Stimulated activated CD4-positive, alpha-beta T cell treated with anti-CD3 and anti-CD28 coated beads, Interleukin-1b, Interleukin-23, amount 100 ng/mL, for 1 hour (primary cell): Measurements from ENCODE around the gene VGLL3.
"Not testable (repeated sequence)": the region's sequence is repeated elsewhere in the genome, so short reads cannot be mapped to it uniquely, and the experiment has no call there.

Experiments
- DNase-seq, 2 donors: peaks; one replicate each; pipeline ENCODE4 v3.0.0-alpha.2; 2020; ENCODE audit warnings: low read depth in 2 of 2

Gene VGLL3

GRCh38 chr3:86989611-86990010, 1.3 kb downstream of the VGLL3 start:
- DNase-seq, result no peak

GRCh38 chr3:86989006-86989405, 1.9 kb downstream of the VGLL3 start:
- no peak for DNase-seq

DNA sequence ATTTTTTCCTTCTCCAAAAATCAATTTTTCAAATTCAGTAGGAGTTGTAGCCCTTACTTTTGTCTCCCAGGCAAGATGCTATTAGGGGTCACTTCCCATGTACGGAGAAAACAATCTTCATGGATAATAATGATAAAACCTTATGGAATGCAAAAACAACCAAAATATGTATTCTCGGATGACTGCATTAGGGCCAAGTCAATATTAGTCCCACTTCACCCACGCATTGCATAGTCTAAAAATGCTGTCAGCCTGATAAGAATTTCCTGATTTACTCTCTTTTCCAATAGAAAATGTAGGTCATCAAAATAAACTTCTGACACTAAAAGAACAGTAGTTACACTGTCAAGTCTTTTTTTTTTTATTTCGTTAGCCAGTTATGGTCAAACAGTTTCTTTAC, 2.7 kb downstream of the VGLL3 start:
- DNase-seq, result no peak

GRCh38 chr3:86987421-86987715, 3.6 kb downstream of the VGLL3 start:
- no peak for DNase-seq

DNA sequence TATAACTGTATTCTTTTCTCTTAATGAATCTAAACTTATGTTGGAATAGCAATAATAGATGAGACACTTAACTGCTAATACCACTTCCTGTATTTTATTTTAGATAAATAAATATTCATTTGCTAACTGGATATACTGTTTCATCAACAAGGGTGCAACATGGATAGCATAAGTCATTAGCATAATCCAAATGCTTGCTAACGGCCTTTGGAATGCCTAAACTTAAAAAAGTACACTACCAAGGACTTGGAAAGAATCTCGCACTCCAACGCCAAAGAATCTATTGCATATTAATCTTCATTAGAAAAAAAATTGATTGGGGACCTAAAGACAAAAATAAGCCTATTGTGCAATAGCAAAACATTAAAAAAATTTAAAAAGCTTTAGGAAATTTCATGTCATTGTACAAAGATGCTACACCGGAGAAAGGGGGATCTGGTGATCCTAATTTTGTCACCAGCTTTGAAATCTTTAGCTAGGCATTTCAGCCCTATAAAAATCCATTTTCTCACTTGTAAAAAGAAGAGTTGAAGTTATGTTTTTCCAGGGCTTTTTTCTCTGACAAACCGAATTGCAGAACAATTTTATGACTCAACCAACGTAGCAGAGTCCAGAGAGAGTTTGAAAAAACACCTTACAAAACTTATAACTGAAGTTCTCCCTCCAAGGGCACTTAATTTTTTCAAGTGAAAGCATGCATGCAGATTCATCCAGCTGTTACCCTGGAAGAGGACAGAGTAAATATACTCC, 4.1 kb downstream of the VGLL3 start:
- no peak for DNase-seq

DNA sequence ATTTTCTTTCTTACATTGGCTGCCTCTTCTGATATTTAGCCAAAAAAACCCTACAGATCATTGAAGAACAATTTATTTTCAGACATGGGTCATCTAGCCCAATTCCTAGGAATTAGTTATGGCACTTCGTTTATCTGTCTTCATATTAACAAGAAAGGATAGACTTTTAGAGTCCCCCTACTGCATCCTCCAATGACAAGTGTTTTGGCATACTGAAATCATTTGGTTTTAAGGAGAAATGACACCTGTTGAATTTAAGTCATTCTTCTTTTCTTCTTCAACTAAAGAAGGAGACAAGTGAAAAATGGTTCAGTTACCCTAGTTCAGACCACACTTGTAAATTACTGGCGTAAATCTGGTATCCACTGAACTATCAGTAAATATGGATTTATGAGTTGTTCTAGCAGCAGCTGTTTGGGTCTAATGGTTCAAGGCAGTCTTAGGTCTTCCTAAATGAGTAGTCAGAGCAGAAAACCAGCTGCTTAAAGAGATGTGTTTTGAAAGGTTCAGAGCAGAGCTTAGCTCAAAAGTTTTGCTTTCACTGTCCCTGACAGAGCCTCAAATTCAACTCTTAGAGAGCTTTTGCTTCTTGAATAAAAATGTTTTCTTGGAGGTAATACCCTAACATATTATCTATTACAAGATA, 5.6 kb downstream of the VGLL3 start:
- no peak for DNase-seq

DNA sequence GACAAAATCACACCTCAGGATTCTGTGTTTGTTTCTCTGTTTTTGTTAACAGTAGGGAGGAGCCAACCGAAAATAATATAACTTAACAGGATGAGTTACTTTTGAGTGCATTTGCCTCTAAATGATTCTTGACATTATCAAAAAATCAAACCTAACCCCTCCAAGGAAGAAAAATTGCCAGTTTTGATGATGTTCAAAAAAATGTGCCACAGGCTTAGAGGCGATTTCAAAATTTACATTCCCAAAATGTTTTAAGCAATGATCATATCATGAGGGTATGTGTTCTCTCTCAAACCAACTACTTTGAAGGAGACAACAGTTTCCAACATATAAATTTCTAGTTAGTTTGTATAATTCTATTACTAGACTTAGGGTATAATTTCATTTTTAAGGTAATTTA, 6.7 kb downstream of the VGLL3 start:
- DNase-seq, result no peak

- no peak for DNase-seq
Observed at GRCh38 chr3:86982883-86983282, 8.1 kb downstream of the VGLL3 start.

- no peak for DNase-seq
Observed at GRCh38 chr3:86978111-86978551, 12.8 kb downstream of the VGLL3 start.

DNA sequence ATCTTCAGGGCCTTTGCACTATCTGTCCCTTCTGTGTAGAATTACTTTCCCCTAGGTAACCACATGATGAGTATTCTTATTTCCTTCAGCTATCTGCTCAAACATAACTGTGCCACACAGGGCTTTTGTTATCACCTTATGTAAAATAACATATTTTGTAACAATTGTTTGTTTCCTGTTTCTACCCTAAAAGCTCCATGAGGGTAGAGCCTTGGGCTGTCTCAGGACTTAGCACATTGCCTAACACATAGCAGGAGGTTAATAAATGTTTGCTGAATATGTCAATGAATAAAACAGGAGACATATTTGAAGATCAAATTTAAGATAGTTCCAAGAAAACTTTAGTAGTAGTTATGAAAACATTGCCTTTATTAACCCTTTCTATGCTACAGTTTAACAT, 14.7 kb downstream of the VGLL3 start:
- DNase-seq, result no peak

- DNase-seq, result not testable (repeated sequence)
Observed at GRCh38 chr3:86974177-86974576, 16.8 kb downstream of the VGLL3 start.

DNA sequence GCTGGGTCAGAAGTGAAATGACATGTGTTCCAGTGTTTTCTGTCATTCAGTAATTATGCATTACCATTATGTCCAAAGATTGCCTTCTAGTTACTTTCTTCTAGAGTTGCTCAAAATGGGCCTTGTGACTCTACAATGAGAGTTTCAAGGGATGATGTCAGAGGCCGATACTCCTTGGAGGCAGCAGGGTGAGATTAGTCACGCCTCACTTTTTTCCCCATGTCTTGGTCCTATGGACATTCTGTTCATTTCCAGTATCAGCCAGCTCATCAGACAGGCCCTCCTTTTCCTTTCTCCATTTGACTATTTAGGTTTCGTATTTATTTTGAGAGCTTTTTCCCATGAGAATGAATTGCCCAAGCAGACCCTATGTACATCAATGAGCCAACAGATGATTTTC, 17.5 kb downstream of the VGLL3 start:
- no peak for DNase-seq

DNA sequence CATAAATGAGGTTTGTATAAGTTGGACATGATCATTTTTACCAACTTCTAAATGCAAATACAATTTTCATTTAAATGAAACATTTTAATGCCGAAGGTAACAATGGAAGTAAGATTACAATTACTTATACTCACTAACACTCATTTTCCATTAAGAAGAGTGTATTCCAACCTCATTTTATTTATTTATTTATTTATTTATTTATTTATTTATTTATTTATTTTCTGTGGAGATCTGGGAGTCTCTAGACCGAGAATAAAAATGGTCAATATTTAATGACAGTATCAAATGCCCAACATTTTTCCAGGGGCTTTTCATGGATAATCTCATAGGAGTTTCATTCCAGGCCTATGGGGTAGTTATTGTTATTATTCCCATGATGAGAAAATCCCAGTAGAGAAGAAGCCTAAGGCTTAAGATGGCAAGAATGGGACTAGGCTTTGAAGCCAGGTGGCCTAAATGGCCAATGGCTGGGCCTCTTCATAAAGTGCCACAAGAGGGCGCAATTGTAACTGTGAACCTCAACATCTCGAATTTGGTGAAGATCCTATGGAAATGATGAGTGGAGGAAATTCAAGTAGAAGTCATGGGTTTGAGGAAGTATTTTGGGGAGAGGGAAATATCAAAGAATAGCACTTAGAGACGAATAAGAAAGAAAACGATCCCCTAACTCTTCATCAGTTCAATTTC, 21.3 kb downstream of the VGLL3 start:
- DNase-seq, result no peak

DNA sequence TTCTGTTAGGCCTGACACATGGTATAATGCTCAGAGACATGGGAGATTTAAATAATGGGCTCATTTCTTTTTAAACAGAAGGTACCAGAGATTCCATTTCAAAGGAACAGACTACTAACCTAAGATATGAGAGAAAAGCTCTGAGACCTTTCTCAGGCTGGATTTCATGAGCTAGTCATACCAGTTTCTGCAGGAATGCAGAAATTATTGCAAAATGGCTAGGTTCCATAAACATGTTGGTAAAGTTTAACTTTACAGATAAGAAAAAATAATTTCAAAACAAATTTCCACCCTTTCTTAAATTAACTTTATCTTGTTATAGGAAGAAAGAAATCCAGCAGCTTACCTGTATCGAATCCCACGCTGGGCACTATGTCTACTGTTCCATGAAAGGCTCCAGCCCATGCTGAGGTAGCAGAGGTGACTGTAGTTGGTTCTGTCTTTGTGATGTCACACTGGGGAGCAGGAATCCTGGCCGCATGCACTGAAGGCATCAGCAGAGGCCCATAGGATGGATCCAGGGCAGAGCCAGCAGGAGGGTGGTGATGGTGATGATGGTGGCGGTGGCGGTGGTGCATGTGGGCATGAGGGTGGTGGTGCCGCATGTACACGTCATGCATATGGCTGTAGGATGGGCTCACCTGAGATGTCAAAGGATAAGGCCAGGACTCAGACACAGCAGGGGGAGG, 22.6 kb downstream of the VGLL3 start:
- no peak for DNase-seq

DNA sequence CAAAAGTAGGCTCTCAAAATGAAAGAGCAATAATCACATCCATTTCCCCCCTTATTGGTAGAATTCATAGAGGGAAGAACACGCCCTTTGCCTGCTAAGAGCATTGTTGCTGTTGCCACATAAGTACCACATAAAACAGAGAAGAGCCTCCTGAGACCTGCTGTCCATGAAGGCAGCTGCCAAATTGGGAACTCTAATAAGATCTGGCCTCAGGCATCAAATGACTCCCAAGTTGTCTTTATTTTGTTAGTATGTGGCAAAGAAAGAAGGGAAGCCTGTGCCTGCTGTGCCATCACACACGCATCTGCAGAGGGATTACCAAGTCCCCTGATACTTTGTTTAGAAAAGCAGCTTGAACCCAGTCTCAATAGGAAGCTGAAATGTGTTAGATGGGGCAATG, 23.9 kb downstream of the VGLL3 start:
- no peak for DNase-seq

DNA sequence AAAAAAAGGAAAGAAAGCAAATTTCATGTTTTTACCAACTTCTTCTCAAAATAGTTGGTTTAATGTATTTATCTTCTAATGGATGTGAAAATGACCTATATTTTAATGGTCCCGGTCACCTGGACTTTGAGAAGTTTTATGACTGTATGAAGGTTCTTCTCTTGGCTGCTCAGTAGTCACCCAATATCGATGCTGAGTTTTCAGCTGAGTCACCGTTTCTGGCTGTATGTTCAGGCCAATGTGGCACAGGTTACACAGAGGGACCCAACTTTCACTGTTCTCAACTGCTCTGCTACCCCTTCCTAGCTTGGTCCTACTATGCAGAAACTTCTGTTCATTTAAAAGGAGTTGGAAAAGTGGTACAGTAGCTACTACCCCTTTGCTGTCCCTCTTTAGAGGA, 25.8 kb downstream of the VGLL3 start:
- no peak for DNase-seq

- no peak for DNase-seq
Observed at GRCh38 chr3:86963611-86964010, 27.3 kb downstream of the VGLL3 start.

- DNase-seq, result no peak
Observed at GRCh38 chr3:86961297-86961696, 29.7 kb downstream of the VGLL3 start.

- no peak for DNase-seq
Observed at GRCh38 chr3:86960550-86960949, 30.4 kb downstream of the VGLL3 start.

GRCh38 chr3:86958534-86958933, 32.4 kb downstream of the VGLL3 start:
- no peak for DNase-seq

DNA sequence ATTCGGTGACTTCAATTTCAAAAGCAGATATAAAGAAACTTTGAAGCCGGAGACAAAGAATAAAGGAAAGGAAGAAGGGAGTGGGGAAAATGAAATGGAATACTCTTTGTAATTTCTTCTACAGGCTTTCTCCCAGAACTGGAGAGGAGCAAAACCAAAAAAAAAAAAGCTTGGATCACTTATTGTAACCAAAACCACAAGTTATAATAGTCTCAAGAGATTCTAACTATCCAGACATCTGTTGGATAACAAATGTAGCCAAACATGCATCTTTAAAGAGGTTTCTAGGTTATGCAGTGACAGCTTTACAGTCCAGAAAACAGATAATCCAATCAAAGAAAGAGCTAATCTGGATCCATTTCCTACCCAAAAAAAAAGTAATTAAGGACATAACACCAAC, 36.2 kb downstream of the VGLL3 start:
- DNase-seq, result no peak

- DNase-seq, result no peak
Observed at GRCh38 chr3:86954226-86954625, 36.7 kb downstream of the VGLL3 start.

- no peak for DNase-seq
Observed at GRCh38 chr3:86951322-86951721, 39.6 kb downstream of the VGLL3 start.
